Measurements from ENCODE around the gene TTC13. TPM values are rescaled to one million over a fixed set of nuclear protein-coding genes. Genes with fewer than 3 reads are reported as not detected.

Gene TTC13
- total and polyA plus RNA-seq, 2 of the 13 experiments (the other 11 are each of a cell fraction or from before 2014, with no cell fraction given), result 5.8 to 15.9 TPM

DNA sequence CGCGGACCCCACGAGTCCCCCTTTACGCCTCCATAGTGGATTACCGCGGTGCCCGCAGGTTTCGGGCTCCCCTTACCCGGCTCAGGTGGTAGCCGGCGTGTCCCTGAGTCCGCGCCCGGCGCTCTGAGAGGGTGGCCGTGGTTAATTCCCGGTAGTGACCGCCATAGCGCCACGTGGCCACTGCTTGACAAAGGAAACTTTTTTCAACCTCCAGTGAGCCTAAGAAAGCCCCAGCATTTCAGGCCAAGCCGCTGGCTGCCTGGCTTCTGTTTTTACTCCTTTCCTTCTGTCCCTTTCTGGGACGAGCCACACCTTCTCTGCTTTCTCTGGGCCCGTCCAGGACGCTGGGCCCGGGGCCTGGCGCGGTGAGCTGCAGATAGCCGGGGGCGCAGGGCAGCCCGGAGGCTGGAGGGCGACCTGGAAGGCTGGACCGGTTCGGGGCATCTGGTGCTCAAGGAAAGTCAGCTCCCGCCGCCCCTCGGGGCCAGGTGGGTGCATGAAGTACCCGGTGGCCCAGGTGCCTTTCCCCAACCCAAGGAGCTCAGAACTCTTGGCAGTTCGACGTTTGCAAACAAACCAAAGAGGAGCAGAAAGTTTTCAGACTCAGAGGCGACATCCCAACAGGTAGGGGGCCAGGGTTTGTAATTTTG lies 109.8 kb downstream of the TTC13 start (continued):
- TF ChIP-seq, protein P1, sequence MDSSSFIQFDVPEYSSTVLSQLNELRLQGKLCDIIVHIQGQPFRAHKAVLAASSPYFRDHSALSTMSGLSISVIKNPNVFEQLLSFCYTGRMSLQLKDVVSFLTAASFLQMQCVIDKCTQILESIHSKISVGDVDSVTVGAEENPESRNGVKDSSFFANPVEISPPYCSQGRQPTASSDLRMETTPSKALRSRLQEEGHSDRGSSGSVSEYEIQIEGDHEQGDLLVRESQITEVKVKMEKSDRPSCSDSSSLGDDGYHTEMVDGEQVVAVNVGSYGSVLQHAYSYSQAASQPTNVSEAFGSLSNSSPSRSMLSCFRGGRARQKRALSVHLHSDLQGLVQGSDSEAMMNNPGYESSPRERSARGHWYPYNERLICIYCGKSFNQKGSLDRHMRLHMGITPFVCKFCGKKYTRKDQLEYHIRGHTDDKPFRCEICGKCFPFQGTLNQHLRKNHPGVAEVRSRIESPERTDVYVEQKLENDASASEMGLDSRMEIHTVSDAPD (CRISPR knock-in tag; IDR thresholded peaks at IDR 0.05), result no peak
- TF ChIP-seq YEATS2 (CRISPR knock-in tag; IDR thresholded peaks at IDR 0.05; ENCODE audit: borderline replicate concordance) (no peak), ZNF792 (CRISPR knock-in tag; IDR thresholded peaks at IDR 0.05) (no peak), ZBTB20 (CRISPR knock-in tag; IDR thresholded peaks at IDR 0.05; ENCODE audit: borderline replicate concordance, low read depth) (no peak), TRIM24 (CRISPR knock-in tag; IDR thresholded peaks at IDR 0.05) (no peak), KDM3A (CRISPR knock-in tag; IDR thresholded peaks at IDR 0.05; ENCODE audit: low read depth) (no peak; the same call in 1 of the 2 replicates), FOSL1 (CRISPR knock-in tag; IDR thresholded peaks at IDR 0.05; ENCODE audit: borderline replicate concordance) (no peak), ZNF510 (CRISPR knock-in tag; IDR thresholded peaks at IDR 0.05; ENCODE audit: low read depth) (no peak), PTBP1 (IDR thresholded peaks at IDR 0.05; ENCODE audit: low read depth, low read length, poor library complexity, severe bottlenecking) (no peak), ZNF619 (CRISPR knock-in tag; IDR thresholded peaks at IDR 0.05) (no peak), TGIF2 (CRISPR knock-in tag; IDR thresholded peaks at IDR 0.05) (no peak), AKAP8 (CRISPR knock-in tag; IDR thresholded peaks at IDR 0.05) (no peak), CBX5 (CRISPR knock-in tag; IDR thresholded peaks at IDR 0.05; ENCODE audit: borderline replicate concordance) (no peak), ZNF577 (CRISPR knock-in tag; IDR thresholded peaks at IDR 0.05; ENCODE audit: borderline replicate concordance, low read depth) (no peak)
- TF ChIP-seq, protein P2, sequence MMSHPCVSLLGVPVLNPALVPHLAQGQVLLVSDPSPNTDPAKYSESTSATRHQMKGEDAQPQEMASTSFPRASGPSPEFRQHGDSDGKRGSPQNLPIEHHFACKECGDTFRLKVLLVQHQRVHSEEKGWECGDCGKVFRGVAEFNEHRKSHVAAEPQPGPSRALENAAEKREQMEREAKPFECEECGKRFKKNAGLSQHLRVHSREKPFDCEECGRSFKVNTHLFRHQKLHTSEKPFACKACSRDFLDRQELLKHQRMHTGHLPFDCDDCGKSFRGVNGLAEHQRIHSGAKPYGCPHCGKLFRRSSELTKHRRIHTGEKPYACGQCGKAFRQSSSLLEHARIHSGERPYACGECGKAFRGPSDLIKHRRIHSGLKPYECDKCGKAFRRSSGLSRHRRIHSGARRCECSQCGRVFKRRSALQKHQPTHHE (CRISPR knock-in tag; IDR thresholded peaks at IDR 0.05; ENCODE audit: borderline replicate concordance), result no peak
- TF ChIP-seq, protein P3, sequence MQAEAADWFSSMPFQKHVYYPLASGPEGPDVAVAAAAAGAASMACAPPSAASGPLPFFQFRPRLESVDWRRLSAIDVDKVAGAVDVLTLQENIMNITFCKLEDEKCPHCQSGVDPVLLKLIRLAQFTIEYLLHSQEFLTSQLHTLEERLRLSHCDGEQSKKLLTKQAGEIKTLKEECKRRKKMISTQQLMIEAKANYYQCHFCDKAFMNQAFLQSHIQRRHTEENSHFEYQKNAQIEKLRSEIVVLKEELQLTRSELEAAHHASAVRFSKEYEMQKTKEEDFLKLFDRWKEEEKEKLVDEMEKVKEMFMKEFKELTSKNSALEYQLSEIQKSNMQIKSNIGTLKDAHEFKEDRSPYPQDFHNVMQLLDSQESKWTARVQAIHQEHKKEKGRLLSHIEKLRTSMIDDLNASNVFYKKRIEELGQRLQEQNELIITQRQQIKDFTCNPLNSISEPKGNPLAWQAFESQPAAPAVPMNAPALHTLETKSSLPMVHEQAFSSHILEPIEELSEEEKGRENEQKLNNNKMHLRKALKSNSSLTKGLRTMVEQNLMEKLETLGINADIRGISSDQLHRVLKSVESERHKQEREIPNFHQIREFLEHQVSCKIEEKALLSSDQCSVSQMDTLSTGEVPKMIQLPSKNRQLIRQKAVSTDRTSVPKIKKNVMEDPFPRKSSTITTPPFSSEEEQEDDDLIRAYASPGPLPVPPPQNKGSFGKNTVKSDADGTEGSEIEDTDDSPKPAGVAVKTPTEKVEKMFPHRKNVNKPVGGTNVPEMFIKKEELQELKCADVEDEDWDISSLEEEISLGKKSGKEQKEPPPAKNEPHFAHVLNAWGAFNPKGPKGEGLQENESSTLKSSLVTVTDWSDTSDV (CRISPR knock-in tag; IDR thresholded peaks at IDR 0.05), result no peak
- TF ChIP-seq, protein P4, sequence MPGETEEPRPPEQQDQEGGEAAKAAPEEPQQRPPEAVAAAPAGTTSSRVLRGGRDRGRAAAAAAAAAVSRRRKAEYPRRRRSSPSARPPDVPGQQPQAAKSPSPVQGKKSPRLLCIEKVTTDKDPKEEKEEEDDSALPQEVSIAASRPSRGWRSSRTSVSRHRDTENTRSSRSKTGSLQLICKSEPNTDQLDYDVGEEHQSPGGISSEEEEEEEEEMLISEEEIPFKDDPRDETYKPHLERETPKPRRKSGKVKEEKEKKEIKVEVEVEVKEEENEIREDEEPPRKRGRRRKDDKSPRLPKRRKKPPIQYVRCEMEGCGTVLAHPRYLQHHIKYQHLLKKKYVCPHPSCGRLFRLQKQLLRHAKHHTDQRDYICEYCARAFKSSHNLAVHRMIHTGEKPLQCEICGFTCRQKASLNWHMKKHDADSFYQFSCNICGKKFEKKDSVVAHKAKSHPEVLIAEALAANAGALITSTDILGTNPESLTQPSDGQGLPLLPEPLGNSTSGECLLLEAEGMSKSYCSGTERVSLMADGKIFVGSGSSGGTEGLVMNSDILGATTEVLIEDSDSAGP (CRISPR knock-in tag; IDR thresholded peaks at IDR 0.05; ENCODE audit: borderline replicate concordance), result peak; percentile 33; the same call in 1 of the 2 replicates
- TF ChIP-seq, protein P5, sequence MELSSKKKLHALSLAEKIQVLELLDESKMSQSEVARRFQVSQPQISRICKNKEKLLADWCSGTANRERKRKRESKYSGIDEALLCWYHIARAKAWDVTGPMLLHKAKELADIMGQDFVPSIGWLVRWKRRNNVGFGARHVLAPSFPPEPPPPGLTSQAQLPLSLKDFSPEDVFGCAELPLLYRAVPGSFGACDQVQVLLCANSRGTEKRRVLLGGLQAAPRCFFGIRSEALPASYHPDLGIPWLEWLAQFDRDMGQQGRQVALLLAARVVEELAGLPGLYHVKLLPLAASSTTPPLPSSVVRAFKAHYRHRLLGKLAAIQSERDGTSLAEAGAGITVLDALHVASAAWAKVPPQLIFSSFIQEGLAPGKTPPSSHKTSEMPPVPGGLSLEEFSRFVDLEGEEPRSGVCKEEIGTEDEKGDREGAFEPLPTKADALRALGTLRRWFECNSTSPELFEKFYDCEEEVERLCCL (CRISPR knock-in tag; IDR thresholded peaks at IDR 0.05; ENCODE audit: borderline replicate concordance), result no peak
- TF ChIP-seq, protein P6, sequence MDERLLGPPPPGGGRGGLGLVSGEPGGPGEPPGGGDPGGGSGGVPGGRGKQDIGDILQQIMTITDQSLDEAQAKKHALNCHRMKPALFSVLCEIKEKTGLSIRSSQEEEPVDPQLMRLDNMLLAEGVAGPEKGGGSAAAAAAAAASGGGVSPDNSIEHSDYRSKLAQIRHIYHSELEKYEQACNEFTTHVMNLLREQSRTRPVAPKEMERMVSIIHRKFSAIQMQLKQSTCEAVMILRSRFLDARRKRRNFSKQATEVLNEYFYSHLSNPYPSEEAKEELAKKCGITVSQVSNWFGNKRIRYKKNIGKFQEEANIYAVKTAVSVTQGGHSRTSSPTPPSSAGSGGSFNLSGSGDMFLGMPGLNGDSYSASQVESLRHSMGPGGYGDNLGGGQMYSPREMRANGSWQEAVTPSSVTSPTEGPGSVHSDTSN (CRISPR knock-in tag; IDR thresholded peaks at IDR 0.05), result no peak
